Stimulated activated CD8-positive, alpha-beta memory T cell treated with anti-CD3 and anti-CD28 coated beads, Interleukin-15, amount 100 ng/mL, for 24 hours (primary cell): ENCODE results near the gene ADAMTS7.
"Not testable (repeated sequence)": the region's sequence is repeated elsewhere in the genome, so short reads cannot be mapped to it uniquely, and the experiment has no call there.

ENCODE experiments used
- DNase-seq: peaks from one replicate; pipeline ENCODE4 v3.0.0-alpha.2; 2020; ENCODE audit warnings: low read depth

ADAMTS7 gene

GRCh38 chr15:78750974-78751601 lies 60.2 kb downstream of the ADAMTS7 start:
- DNase-seq = peak; percentile 88

DNA sequence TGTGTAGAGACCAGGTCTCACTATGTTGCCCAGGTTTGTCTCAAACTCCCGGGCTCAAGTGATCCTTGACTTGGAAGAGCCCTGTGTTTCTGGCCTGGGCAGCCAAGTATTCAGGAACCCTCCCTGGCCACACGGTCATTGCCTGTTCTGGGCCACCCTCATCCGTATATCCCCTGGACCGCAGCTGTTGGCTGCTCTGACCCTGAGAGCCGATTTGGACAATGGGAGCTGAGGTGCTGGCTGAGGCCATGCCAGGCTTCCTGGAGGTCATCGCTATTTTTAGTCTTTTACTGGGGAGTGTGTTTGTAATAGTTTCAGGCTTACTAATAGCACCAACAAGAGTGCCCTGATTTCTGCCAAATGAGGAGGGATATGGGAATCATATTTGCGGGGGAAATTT lies 60.7 kb downstream of the ADAMTS7 start:
- DNase-seq = no peak

DNA sequence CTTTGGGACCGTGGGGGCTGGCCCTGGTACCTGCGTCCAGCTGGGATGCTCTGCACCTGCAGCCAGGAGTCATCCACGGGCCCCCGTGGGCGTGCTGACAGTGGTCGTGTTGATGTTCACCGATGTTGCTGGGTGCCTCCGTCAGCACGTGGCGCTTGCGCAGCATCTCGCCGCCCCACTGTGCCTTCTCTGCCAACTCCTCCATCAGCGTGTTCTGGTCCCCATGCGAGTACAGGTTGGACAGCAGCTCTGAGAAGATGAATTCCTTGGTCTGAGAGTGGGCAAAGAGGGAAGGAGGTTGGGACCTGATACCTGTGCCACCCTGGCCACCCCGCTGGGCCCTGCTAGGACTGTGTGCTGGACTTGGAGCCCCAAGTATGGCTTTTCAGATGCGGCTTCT lies 61.4 kb downstream of the ADAMTS7 start:
- no peak for DNase-seq

GRCh38 chr15:78747877-78748276 lies 63.4 kb downstream of the ADAMTS7 start:
- DNase-seq = not testable (repeated sequence)

DNA sequence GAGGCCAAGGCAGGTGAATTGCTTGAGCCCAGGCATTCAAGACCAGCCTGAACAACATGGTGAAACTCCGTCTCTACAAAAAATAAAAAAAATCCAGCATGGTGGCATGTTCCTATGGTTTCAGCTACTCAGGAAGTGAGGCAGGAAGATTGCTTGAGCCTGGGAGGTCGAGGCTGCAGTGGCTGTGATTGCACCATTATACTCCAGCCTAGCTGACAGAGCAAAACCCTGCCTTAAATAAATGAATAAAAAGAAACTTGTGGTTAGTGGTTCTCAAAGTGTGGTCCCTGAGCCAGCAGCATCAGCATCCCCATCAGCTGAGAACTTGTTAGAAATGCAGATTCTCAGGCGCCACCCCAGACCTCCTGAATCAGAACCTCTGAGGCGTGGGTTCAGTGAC lies 69.6 kb downstream of the ADAMTS7 start:
- DNase-seq = not testable (repeated sequence)

DNA sequence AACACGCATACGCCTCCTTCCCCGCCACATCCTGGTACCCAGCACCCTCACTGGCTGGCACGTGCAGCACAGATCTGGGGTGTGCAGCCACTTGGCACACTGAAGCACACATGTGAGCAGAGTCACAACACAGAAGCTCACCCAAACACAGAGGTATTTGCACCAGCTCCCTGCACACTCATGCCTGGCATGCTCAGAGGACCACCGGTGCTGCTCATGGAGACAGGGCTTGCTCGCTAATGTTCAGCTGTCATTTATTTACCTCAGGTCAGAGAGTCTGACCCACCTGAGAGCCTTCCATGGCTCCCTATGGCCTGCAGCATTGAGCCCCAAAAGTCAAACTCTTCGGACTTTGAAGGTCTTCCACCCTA lies 70.4 kb downstream of the ADAMTS7 start:
- no peak for DNase-seq

DNA sequence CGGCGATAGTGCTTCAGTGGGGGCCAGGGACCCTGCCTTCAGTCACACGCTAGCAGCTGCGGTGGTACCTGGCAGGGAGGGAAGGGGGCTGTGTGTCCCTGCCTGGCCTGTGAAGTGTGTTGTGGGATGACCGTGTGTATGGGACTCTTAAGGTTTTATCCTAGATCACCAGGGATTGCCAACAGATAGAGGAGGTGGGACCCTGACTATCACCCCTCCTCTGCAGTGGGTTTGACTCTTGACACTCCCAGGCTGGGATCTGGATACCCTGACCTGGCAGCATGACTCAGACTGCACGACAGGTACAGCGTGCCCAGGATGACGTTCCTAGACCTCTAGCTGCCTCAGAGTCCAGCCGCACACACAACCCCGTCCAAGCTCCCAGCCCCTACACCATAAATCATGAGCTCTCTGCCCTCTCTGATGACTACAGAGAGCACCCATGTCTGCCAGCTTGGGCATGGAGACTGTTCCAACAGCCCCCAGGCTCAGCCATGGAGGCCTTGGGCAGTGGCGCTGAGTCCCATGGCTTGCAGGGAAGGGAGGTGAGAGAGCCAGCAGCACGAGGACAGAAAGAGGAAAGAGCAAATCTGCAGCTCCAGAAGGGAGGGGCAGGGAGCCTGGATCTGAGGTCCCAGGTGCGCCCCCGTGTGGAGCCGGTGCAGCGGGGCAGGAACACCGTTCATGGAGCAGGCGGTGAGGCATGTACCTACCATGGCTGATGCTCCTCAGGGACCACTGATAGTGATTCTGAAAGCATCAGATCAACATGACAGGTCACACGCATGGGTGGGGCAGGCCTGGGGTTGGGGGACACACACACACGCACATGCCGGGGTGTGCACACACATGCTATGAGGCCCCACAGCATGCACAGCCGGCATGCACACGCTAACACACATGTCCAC lies 71.0 kb downstream of the ADAMTS7 start:
- DNase-seq = no peak

DNA sequence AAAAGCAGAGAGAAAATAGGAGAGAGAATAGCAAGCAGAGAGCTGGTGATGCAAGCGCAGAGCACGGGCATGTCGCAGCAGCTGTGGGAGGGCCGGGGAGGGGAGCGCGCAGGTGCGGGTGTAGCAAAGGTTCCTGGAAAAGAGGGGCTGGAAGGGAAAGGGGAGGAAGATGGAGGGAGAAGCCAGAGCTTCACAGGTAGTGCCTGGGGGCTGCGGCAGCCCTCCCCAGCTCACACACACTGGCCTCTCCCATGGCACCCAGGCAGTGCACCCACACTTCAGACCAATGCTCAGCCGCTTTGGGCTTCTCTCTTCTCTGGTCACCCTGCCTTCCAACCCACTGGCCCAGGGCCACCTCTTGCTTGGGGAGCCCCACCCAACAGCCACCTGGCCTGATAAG lies 72.1 kb downstream of the ADAMTS7 start:
- DNase-seq = no peak

- not testable (repeated sequence) for DNase-seq
Observed at GRCh38 chr15:78737931-78738558, 73.2 kb downstream of the ADAMTS7 start.

DNA sequence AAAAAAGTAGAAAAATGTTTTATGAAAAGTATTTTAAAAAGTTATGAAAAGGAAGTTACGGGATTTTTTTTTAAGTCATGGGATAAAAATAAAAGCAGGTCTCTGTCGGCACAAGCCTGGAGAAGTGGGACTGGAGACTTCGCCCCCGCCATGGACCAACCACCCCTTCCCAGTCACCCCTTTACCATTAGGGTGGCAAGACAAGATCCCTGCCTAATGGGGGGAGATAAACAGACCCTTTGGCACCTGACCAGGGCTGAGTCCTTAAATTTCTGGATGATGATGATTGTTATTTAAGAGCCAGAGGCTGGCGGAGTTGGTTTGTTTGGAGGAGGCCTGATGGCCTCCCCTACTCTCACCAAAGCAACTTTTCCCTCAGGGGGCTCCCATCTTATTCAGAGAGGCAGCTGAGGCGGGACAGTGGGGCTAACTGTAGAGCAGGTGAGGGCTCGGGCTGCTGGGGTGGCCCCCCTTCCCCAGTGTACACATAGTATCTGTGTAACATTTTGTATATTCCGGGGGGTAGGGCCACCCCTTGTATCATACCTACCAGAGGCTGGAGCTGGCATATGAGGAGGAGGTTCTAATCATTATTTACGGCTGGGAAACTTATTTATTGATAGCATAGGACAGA lies 74.0 kb downstream of the ADAMTS7 start:
- no peak for DNase-seq

DNA sequence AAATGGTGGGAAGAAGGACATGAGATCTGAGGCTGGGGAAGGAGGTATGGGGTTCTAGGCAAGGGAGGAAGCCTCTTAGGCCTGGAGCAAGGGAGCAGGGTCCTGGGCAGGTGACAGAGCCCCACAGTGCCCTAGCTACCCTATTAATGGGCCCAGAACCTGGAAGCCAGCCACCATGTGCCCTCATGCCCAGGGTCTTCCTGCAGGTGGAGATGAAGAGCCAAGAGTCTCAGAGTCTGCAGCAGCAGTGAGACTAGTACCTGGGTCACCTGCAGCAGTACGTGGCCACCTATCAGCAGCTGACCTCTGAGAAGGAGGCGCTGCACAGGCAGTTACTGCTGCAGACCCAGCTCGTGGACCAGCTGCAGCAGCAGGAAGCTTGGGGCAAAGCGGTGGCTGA lies 75.0 kb downstream of the ADAMTS7 start:
- DNase-seq = not testable (repeated sequence)

DNA sequence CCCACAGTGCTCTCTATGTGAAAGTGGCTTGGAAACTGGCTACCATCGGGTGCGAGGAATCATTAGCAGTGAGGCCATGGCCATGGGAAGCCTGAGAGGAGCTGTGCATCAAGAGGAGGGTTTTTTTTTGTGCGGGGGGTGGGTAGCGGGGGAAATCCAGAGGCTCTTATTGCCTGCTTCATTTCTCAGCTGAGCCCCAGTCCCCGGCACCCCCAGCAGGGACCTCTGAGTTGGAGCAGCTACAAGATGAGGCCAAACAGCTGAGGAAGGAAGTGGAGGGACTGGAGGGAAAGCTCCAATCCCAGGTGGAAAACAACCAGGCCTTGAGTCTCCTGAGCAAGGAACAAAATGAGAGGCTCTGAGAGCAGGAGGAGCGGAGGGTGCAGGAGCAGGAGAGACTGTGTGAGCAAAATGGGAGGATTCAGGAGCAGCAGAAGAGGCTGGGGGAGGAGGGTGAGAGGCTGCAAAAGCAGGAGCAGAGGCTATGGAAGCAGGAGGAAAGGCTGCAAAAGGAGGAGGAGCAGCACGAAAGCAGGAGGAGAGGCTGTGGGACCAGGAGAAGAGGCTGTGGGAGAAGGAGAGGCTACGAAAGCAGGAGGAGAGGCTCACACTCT lies 76.7 kb downstream of the ADAMTS7 start:
- no peak for DNase-seq

GRCh38 chr15:78732634-78733033 lies 78.6 kb downstream of the ADAMTS7 start:
- no peak for DNase-seq

DNA sequence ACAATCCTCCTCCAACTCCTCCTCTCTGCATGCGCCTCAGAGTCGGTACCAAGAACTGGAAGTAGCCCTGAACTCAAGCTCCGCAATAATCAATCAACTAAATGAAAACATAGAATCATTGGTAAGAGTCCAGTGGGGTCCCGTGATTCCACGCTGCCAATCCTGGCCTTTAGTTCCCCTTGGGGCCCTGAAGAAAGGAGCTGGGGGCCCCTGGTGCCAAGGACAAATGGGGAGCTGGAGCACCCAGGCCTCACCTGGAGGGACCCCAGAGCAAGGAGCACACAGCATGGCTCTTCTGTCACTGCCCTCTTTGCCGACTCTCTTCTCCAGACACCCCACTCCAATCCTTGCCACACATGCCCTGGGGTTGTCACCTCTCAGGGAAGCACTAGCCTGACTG lies 80.3 kb downstream of the ADAMTS7 start:
- no peak for DNase-seq

GRCh38 chr15:78728427-78728826 lies 82.8 kb downstream of the ADAMTS7 start:
- not testable (repeated sequence) for DNase-seq

DNA sequence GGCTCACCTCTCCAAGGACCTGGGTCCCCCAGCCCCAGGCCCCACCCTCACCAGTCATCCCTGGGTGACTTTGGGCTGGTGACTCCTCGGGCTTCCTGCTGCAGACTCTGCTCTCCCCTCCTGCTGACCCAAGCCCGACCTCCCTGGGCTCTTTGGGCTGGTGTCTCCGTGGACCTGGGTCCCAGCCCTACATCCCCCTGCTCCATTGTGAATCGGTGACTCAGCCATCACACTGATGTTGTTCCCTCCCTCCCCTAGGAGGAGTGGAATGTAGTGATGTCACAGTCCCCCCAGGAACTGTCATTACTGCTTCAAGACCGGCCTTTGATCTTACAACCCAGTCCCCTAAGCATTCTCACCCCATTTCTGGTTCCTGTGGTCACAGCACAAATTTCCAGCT lies 83.7 kb downstream of the ADAMTS7 start:
- no peak for DNase-seq

GRCh38 chr15:78726870-78727551 lies 84.3 kb downstream of the ADAMTS7 start:
- no peak for DNase-seq

DNA sequence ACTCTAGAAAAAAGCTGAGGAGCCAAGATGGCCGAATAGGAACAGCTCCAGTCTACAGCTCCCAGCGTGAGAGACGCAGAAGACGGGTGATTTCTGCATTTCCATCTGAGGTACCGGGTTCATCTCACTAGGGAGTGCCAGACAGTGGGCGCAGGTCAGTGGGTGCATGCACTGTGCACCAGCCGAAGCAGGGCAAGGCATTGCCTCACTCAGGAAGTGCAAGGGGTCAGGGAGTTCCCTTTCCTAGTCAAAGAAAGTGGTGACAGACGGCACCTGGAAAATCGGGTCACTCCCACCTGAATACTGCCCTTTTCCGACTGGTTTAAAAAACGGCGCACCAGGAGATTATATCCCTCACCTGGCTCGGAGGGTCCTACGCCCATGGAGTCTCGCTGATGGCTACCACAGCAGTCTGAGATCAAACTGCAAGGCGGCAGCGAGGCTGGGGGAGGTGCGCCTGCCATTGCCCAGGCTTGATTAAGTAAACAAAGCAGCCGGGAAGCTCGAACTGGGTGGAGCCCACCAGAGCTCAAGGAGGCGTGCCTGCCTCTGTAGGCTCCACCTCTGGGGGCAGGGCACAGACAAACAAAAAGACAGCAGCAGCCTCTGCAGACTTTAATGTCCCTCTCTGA lies 91.3 kb downstream of the ADAMTS7 start:
- DNase-seq = not testable (repeated sequence)

- DNase-seq = no peak
Observed at GRCh38 chr15:78718837-78719236, 92.4 kb downstream of the ADAMTS7 start.

- no peak for DNase-seq
Observed at GRCh38 chr15:78717956-78718656, 93.2 kb downstream of the ADAMTS7 start.
